Esophagus mucosa (tissue), 1 donor: ENCODE measurements around the gene UBASH3B. TPM values are rescaled to one million over a fixed set of nuclear protein-coding genes. Genes with fewer than 3 reads are reported as not detected.
"Not testable (repeated sequence)": the region's sequence is repeated elsewhere in the genome, so short reads cannot be mapped to it uniquely, and the experiment has no call there.

Experiments
- ATAC-seq: fragments of 200-7000 bp; cut with Tn5 transposase; one replicate; pipeline ENCODE4 v1.9.1; 2020
- total RNA-seq: library from RNA; stranded (reverse); gene quantifications from one replicate; pipeline ENCODE4 v1.2.4, GENCODE V29; 2023
- donor health status: DM: yes; HTN: yes; CAD: no.

The UBASH3B gene
- total RNA-seq, 1 donor from 2014 or later, result 13.9 TPM

DNA sequence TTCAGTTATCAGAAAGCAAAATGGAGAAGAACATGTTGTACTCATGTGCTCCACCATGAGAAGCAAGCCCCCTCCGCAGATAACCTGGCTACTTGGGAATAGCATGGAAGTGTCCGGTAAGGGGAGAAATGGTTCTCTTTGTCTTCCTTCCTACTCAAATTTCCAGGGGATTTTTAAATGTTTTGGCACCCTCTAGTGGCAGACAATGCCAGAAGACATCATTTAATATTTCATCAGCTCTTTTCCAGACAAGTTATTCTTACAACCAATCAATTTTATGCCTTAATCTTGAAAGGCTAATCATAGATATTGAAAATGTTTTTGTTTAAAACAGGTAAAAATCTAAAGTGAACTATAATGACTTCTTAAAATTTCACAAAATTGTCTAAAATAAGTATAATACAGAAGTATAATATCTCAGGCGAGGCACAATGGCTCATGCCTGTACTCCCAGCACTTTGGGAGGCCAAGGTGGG lies 198.5 kb downstream of the UBASH3B start:
- no peak for ATAC-seq

GRCh38 chr11:122861631-122862030 lies 206.1 kb downstream of the UBASH3B start:
- peak; percentile 75 for ATAC-seq

DNA sequence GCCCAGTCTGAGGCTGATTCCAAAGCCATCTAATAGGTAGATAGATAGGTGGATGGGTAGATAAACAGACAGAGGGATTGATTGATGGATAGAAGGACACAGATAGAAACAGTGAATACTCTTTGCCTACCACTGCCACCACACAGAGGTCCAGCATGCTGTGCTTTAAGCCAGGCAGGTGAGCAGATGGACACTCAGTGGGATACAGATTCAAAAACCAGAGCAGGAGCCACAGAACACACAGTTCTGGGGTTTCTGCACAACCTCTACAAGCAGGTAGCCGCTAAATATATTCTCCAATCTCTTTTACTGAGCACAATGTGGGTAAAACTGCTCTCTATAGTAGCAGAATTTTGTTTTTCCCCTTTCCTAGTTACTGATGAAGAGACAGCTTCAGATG lies 206.6 kb downstream of the UBASH3B start:
- ATAC-seq, result no peak

- not testable (repeated sequence) for ATAC-seq
Observed at GRCh38 chr11:122863154-122863553, 207.6 kb downstream of the UBASH3B start.

GRCh38 chr11:122863704-122864326 lies 208.3 kb downstream of the UBASH3B start:
- no peak for ATAC-seq

Other genes starting within 250 kb of the UBASH3B start
- not detected for gene CRTAM, start 182.8 kb downstream of the UBASH3B start, total RNA-seq
- 1.6 TPM for gene JHY, start 227.0 kb downstream of the UBASH3B start, total RNA-seq